Muscle of leg (tissue), 16 donors: ENCODE measurements around the gene MYL11. TPM values are rescaled to one million over a fixed set of nuclear protein-coding genes. Genes with fewer than 3 reads are reported as not detected.
"Not testable (repeated sequence)": the region's sequence is repeated elsewhere in the genome, so short reads cannot be mapped to it uniquely, and the experiment has no call there.

Experiments used
- DNase-seq: peaks from one replicate; pipeline ENCODE4 v3.0.0; 2013
- H3K27ac ChIP-seq: one replicate; pipeline ENCODE4 v1.5.1; 2013; ENCODE audit warnings: mild to moderate bottlenecking, low read length, control low read depth
- H3K27me3 ChIP-seq: one replicate; pipeline ENCODE4 v1.6.1; 2013; ENCODE audit warnings: low read length; ENCODE audit not compliant: control insufficient read depth, insufficient read depth
- H3K36me3 ChIP-seq: one replicate; pipeline ENCODE4 v1.6.1; 2013; ENCODE audit warnings: low read length; ENCODE audit not compliant: control insufficient read depth, insufficient read depth
- H3K4me1 ChIP-seq: one replicate; pipeline ENCODE4 v1.6.1; 2013; ENCODE audit warnings: low read length; ENCODE audit not compliant: control insufficient read depth, insufficient read depth
- H3K4me3 ChIP-seq: one replicate; pipeline ENCODE4 v1.5.1; 2013; ENCODE audit warnings: low read length, control low read depth
- H3K9me3 ChIP-seq: replicated peaks from 2 replicates; pipeline ENCODE4 v1.6.1; 2013; ENCODE audit warnings: low read depth, low read length; ENCODE audit not compliant: control insufficient read depth
- WGBS: methylation state at CpG from one replicate; pipeline ENCODE4 v1.1.5; 2013; ENCODE audit warnings: missing lambda C conversion rate; ENCODE audit not compliant: insufficient coverage; 5-methylcytosine and 5-hydroxymethylcytosine counted together
- long read RNA-seq, 11 donors: transcript quantifications; one replicate each; lab custom pipeline, GENCODE V29; 2026
- polyA plus RNA-seq, 8 donors: library from polyadenylated mRNA; unstranded; fragments of 120-200 nt; gene quantifications; one replicate each; pipeline versions ENCODE4 v1.2.1 to v1.2.3, GENCODE V29; 2013; ENCODE audit warnings: inconsistent platforms in 1 of 8, low replicate concordance in 1 of 8; ENCODE audit not compliant: insufficient read length in 8 of 8, insufficient read depth in 1 of 8
- total RNA-seq: library from RNA; stranded (reverse); fragments of 120-200 nt; gene quantifications from one replicate; pipeline ENCODE4 v1.2.4, GENCODE V29; 2013

Gene MYL11
- total RNA-seq (10,279 TPM), polyA plus RNA-seq (1,000 to 10,000 TPM; 4,424 to 9,154 (median 7,934) TPM)
- long read RNA-seq, donor 1, transcript MYLPF-201 (7 exons, 682 nt), result major isoform, 3,167 of 3,842 reads
- long read RNA-seq, donor 1, transcript MYLPF-203 (2 exons, 336 nt), result minor isoform, 36 of 3,842 reads
- long read RNA-seq, donor 1, partial matches to known transcripts, result 462 of 3,842 reads
- long read RNA-seq, donor 1, other reads (novel, unspliced or antisense), result 176 of 3,842 reads
- long read RNA-seq, donor 2, transcript MYLPF-201 (7 exons, 682 nt), result major isoform, 703 of 855 reads
- long read RNA-seq, donor 2, transcript MYLPF-203 (2 exons, 336 nt), result minor isoform, 7 of 855 reads
- long read RNA-seq, donor 2, partial matches to known transcripts, result 124 of 855 reads
- long read RNA-seq, donor 2, other reads (novel, unspliced or antisense), result 21 of 855 reads
- long read RNA-seq, donor 3, transcript MYLPF-201 (7 exons, 682 nt), result major isoform, 9,085 of 10,741 reads
- long read RNA-seq, donor 3, transcript MYLPF-203 (2 exons, 336 nt), result minor isoform, 25 of 10,741 reads
- long read RNA-seq, donor 3, partial matches to known transcripts, result 1,232 of 10,741 reads
- long read RNA-seq, donor 3, other reads (novel, unspliced or antisense), result 398 of 10,741 reads
- long read RNA-seq, donor 4, transcript MYLPF-203 (2 exons, 336 nt), result minor isoform, 36 of 6,371 reads
- long read RNA-seq, donor 4, transcript MYLPF-201 (7 exons, 682 nt), result major isoform, 5,411 of 6,371 reads
- long read RNA-seq, donor 4, partial matches to known transcripts, result 626 of 6,371 reads
- long read RNA-seq, donor 4, other reads (novel, unspliced or antisense), result 298 of 6,371 reads
- long read RNA-seq, donor 5, transcript MYLPF-203 (2 exons, 336 nt), result minor isoform, 42 of 10,217 reads
- long read RNA-seq, donor 5, transcript MYLPF-201 (7 exons, 682 nt), result major isoform, 8,820 of 10,217 reads
- long read RNA-seq, donor 5, partial matches to known transcripts, result 881 of 10,217 reads
- long read RNA-seq, donor 5, other reads (novel, unspliced or antisense), result 473 of 10,217 reads
- long read RNA-seq, donor 6, transcript MYLPF-201 (7 exons, 682 nt), result major isoform, 15,204 of 18,108 reads
- long read RNA-seq, donor 6, transcript MYLPF-203 (2 exons, 336 nt), result minor isoform, 142 of 18,108 reads
- long read RNA-seq, donor 6, partial matches to known transcripts, result 2,069 of 18,108 reads
- long read RNA-seq, donor 6, other reads (novel, unspliced or antisense), result 693 of 18,108 reads
- long read RNA-seq, donor 7, transcript MYLPF-201 (7 exons, 682 nt), result major isoform, 7,239 of 8,575 reads
- long read RNA-seq, donor 7, transcript MYLPF-203 (2 exons, 336 nt), result minor isoform, 50 of 8,575 reads
- long read RNA-seq, donor 7, partial matches to known transcripts, result 931 of 8,575 reads
- long read RNA-seq, donor 7, other reads (novel, unspliced or antisense), result 355 of 8,575 reads
- long read RNA-seq, donor 8, transcript MYLPF-203 (2 exons, 336 nt), result minor isoform, 74 of 5,433 reads
- long read RNA-seq, donor 8, transcript MYLPF-201 (7 exons, 682 nt), result major isoform, 4,351 of 5,433 reads
- long read RNA-seq, donor 8, partial matches to known transcripts, result 772 of 5,433 reads
- long read RNA-seq, donor 8, other reads (novel, unspliced or antisense), result 234 of 5,433 reads
- long read RNA-seq, donor 9, transcript MYLPF-201 (7 exons, 682 nt), result major isoform, 6,190 of 7,348 reads
- long read RNA-seq, donor 9, transcript MYLPF-203 (2 exons, 336 nt), result minor isoform, 51 of 7,348 reads
- long read RNA-seq, donor 9, partial matches to known transcripts, result 754 of 7,348 reads
- long read RNA-seq, donor 9, other reads (novel, unspliced or antisense), result 350 of 7,348 reads
- long read RNA-seq, donor 10, transcript MYLPF-201 (7 exons, 682 nt), result major isoform, 8,081 of 9,871 reads
- long read RNA-seq, donor 10, transcript MYLPF-203 (2 exons, 336 nt), result minor isoform, 125 of 9,871 reads
- long read RNA-seq, donor 10, partial matches to known transcripts, result 1,131 of 9,871 reads
- long read RNA-seq, donor 10, other reads (novel, unspliced or antisense), result 532 of 9,871 reads
- long read RNA-seq, donor 11, transcript MYLPF-201 (7 exons, 682 nt), result major isoform, 6,915 of 8,133 reads
- long read RNA-seq, donor 11, transcript MYLPF-203 (2 exons, 336 nt), result minor isoform, 60 of 8,133 reads
- long read RNA-seq, donor 11, partial matches to known transcripts, result 842 of 8,133 reads
- long read RNA-seq, donor 11, other reads (novel, unspliced or antisense), result 313 of 8,133 reads

GRCh38 chr16:30374538-30374937 is at the start of gene MYL11:
MYL11 (plus strand) TSS chr16:30374802; CDS start chr16:30374858, 56 bp downstream.
- H3K4me1 ChIP-seq, result peaks cover 50% of the 10 kb centered on the region
- peak; percentile 83 for DNase-seq
- no peaks in the 10 kb centered on the region for H3K9me3 ChIP-seq
- WGBS, result 60% methylated on average over 1 of the region's 6 CpGs
- H3K4me3 ChIP-seq, result peak within 1 kb of the TSS; percentile 79
- peaks cover 18% of the 10 kb centered on the region for H3K36me3 ChIP-seq
- H3K27ac ChIP-seq, result peak within 1 kb of the TSS; percentile 99
- no peaks in the 10 kb centered on the region for H3K27me3 ChIP-seq

- H3K27me3 ChIP-seq, H3K4me1 ChIP-seq, H3K36me3 ChIP-seq, H3K9me3 ChIP-seq: not testable (repeated sequence)
- WGBS, result no CpG with 5 or more reads among the region's 33 CpGs
- Histone ChIP-seq H3K27ac (peak overlapping the region; percentile 96), H3K4me3 (peak overlapping the region; percentile 68)
- peak; percentile 92 for DNase-seq
Measured at GRCh38 chr16:30334473-30334989, 40.1 kb upstream of the MYL11 start.

GRCh38 chr16:30335028-30335597 is 39.5 kb upstream of the MYL11 start:
- not testable (repeated sequence) for H3K36me3 ChIP-seq, H3K27me3 ChIP-seq, H3K9me3 ChIP-seq, H3K4me1 ChIP-seq
- WGBS, result 0% methylated on average over 70 of the region's 70 CpGs
- Histone ChIP-seq H3K27ac (peak overlapping the region; percentile 96), H3K4me3 (peak overlapping the region; percentile 68)
- peak; percentile 85 for DNase-seq

- H3K27me3 ChIP-seq, result no peaks in the 10 kb centered on the region
- peak overlapping the region; percentile 12 for H3K4me3 ChIP-seq
- H3K4me1 ChIP-seq, result peaks cover 4% of the 10 kb centered on the region
- DNase-seq, result no peak
- H3K9me3 ChIP-seq, result no peaks in the 10 kb centered on the region
- H3K36me3 ChIP-seq, result no peaks in the 10 kb centered on the region
- 54% methylated on average over 15 of the region's 17 CpGs for WGBS
- H3K27ac ChIP-seq, result peak overlapping the region; percentile 10
Measured at GRCh38 chr16:30335598-30336474, 38.8 kb upstream of the MYL11 start.

- H3K9me3 ChIP-seq, H3K36me3 ChIP-seq, DNase-seq, H3K27ac ChIP-seq, H3K4me1 ChIP-seq, H3K4me3 ChIP-seq, H3K27me3 ChIP-seq: not testable (repeated sequence)
- 80% methylated on average over 4 of the region's 10 CpGs for WGBS
Measured at GRCh38 chr16:30337964-30338357, 36.6 kb upstream of the MYL11 start.

- no CpG with 5 or more reads among the region's 5 CpGs for WGBS
- H3K4me1 ChIP-seq, H3K4me3 ChIP-seq, H3K9me3 ChIP-seq, H3K27me3 ChIP-seq, DNase-seq, H3K27ac ChIP-seq, H3K36me3 ChIP-seq: not testable (repeated sequence)
Measured at GRCh38 chr16:30338715-30339114, 35.9 kb upstream of the MYL11 start.

GRCh38 chr16:30340621-30341020 is 34.0 kb upstream of the MYL11 start:
- Histone ChIP-seq H3K36me3 (no peaks in the 10 kb centered on the region), H3K27ac (no peak overlapping the region), H3K4me3 (no peak overlapping the region), H3K27me3 (no peaks in the 10 kb centered on the region), H3K4me1 (peaks cover 4% of the 10 kb centered on the region), H3K9me3 (no peaks in the 10 kb centered on the region)
- DNase-seq, result no peak
- 93% methylated on average over 13 of the region's 13 CpGs for WGBS

- H3K9me3 ChIP-seq, DNase-seq, H3K27me3 ChIP-seq, H3K36me3 ChIP-seq, H3K4me1 ChIP-seq, H3K4me3 ChIP-seq, H3K27ac ChIP-seq: not testable (repeated sequence)
- no CpG with 5 or more reads among the region's 8 CpGs for WGBS
Measured at GRCh38 chr16:30341971-30342370, 32.6 kb upstream of the MYL11 start.
